GM12864 (cell line): ENCODE results near the gene ADGRG1.

Source experiments
- DNase-seq: peaks from one replicate; pipeline ENCODE4 v3.0.0-alpha.2; 2011; ENCODE audit warnings: low read depth
- H3K4me3 ChIP-seq: 2 replicates; pipeline ENCODE4 v1.5.1; 2011; ENCODE audit warnings: mild to moderate bottlenecking, low read depth, low read length, control low read depth
- CTCF ChIP-seq: IDR thresholded peaks from 2 replicates; pipeline ENCODE4 v1.5.1; 2011; ENCODE audit warnings: low read depth, mild to moderate bottlenecking, moderate library complexity, low read length, control low read depth, inconsistent platforms; ENCODE audit errors: missing control alignments

ADGRG1 gene

DNA sequence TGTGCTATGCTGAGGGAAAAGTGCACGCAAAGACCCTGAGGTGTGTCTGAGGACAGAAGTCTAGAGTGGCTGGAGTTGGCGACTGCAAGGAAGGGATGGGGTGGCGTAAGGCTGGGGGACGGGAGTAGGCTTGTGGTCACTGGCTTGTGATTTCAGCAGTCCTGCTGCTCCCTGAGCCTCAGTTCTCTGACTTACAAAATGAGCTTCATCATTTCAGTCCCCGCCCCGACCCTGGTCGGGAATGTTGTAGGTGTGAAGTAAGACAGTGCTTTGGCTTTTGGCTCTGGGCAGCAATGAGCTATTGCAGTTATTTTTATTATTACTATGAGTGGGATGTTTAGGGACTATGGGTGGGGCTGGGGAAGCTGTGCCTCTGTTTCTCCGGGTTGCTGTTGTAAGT is 8.6 kb downstream of the ADGRG1 start:
- DNase-seq, result no peak
- TF ChIP-seq CTCF, result no peak
- no peak overlapping the region for H3K4me3 ChIP-seq

- DNase-seq, result no peak
- H3K4me3 ChIP-seq, result no peak overlapping the region
- TF ChIP-seq CTCF, result no peak
Measured at GRCh38 chr16:57637424-57637823, 9.0 kb downstream of the ADGRG1 start.

- no peak overlapping the region for H3K4me3 ChIP-seq
- no peak for TF ChIP-seq CTCF
- DNase-seq, result no peak
Measured at GRCh38 chr16:57637965-57638364, 9.5 kb downstream of the ADGRG1 start.

- TF ChIP-seq CTCF, result no peak
- no peak for DNase-seq
- no peak overlapping the region for H3K4me3 ChIP-seq
Measured at GRCh38 chr16:57638381-57638780, 10.0 kb downstream of the ADGRG1 start.

GRCh38 chr16:57639172-57639887 is 10.9 kb downstream of the ADGRG1 start:
- no peak for DNase-seq
- no peak for TF ChIP-seq CTCF
- no peak overlapping the region for H3K4me3 ChIP-seq

GRCh38 chr16:57640185-57640584 is 11.8 kb downstream of the ADGRG1 start:
- H3K4me3 ChIP-seq, result no peak overlapping the region
- no peak for TF ChIP-seq CTCF
- no peak for DNase-seq

- no peak for TF ChIP-seq CTCF
- no peak for DNase-seq
- no peak overlapping the region for H3K4me3 ChIP-seq
Measured at GRCh38 chr16:57640612-57641011, 12.2 kb downstream of the ADGRG1 start.
